ENCODE measurements around the gene HEY2. TPM values are rescaled to one million over a fixed set of nuclear protein-coding genes. Genes with fewer than 3 reads are reported as not detected.

HEY2 gene
- polyA plus RNA-seq, 1 donor (not counting 4 experiments of a cell fraction or from before 2014, with no cell fraction given), result not detected

DNA sequence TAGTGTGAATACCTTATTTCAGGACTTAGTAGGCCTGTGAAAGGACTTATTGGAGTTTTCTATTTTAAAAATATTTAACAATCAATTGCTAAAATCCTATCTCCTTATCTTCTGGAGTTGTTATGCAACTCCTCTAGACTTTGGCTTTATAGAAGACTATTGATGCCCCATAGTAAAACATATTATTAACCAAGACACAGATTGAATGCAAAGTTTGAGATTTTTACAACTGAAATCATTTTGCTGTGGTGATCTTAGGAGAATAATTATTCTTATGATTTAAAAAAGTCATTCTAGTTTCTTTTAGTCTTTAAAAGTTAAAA is 4.5 kb downstream of the HEY2 start:
- Histone ChIP-seq H4K20me1 (ENCODE audit: control insufficient read depth, extremely low read depth, insufficient read depth, low read length) (no peaks in the 10 kb centered on the region), H3K27me3 (ENCODE audit: control insufficient read depth, extremely low read depth, insufficient read depth, low read length) (peaks cover 30% of the 10 kb centered on the region)
- TF ChIP-seq EZH2 (IDR thresholded peaks at IDR 0.05; ENCODE audit: low read length), result no peak
- TF ChIP-seq, protein P1, sequence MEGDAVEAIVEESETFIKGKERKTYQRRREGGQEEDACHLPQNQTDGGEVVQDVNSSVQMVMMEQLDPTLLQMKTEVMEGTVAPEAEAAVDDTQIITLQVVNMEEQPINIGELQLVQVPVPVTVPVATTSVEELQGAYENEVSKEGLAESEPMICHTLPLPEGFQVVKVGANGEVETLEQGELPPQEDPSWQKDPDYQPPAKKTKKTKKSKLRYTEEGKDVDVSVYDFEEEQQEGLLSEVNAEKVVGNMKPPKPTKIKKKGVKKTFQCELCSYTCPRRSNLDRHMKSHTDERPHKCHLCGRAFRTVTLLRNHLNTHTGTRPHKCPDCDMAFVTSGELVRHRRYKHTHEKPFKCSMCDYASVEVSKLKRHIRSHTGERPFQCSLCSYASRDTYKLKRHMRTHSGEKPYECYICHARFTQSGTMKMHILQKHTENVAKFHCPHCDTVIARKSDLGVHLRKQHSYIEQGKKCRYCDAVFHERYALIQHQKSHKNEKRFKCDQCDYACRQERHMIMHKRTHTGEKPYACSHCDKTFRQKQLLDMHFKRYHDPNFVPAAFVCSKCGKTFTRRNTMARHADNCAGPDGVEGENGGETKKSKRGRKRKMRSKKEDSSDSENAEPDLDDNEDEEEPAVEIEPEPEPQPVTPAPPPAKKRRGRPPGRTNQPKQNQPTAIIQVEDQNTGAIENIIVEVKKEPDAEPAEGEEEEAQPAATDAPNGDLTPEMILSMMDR (optimal IDR thresholded peaks at IDR 0.05 in 1 of 3, IDR thresholded peaks at IDR 0.05 in 1 of 3, conservative IDR thresholded peaks at IDR 0.05 in 1 of 3; ENCODE audit: extremely low read depth in 1 of 3, insufficient read depth in 2 of 3, low read length in 3 of 3), result no peak

DNA sequence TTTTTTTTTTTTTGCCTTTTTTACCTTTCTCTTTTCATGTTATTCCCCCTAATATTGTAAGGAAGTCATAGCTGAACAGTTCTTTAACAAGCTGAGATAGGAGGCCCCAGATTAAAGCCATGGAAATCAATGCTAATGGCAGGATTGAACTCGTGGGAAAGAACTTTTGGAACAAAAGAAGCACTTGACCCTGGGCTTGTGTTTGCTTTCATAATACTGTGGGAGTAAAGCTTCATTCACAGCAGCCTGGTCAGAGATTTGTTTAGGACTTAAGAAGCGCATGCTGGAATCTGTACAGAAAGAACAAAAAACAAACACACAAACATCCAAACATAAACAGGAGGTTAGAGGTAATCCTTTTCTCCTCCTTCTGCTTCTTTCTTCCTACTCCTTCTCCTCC is 5.1 kb downstream of the HEY2 start:
- DNase-seq (ENCODE audit: low read depth, low spot score) (no peak), FAIRE-seq (no peak)
- no peaks in the 10 kb centered on the region for H3K36me3 ChIP-seq (ENCODE audit: control insufficient read depth in 2 of 2, extremely low read depth in 1 of 2, insufficient read depth in 2 of 2, low read length in 2 of 2)
- H3K27me3 ChIP-seq (ENCODE audit: control insufficient read depth, extremely low read depth, insufficient read depth, low read length), result peaks cover 26% of the 10 kb centered on the region
- TF ChIP-seq, protein P1 (optimal IDR thresholded peaks at IDR 0.05 in 1 of 3, IDR thresholded peaks at IDR 0.05 in 1 of 3, conservative IDR thresholded peaks at IDR 0.05 in 1 of 3; ENCODE audit: extremely low read depth in 1 of 3, insufficient read depth in 2 of 3, low read length in 3 of 3), result no peak
- TF ChIP-seq EZH2 (IDR thresholded peaks at IDR 0.05; ENCODE audit: low read length), result no peak
- no peaks in the 10 kb centered on the region for H3K9me3 ChIP-seq (ENCODE audit: control insufficient read depth, low read depth, low read length)
- no peak overlapping the region for H3K9ac ChIP-seq (ENCODE audit: control insufficient read depth, extremely low read depth, insufficient read depth, low read length)
- dilution Hi-C loops (cut with MboI; ENCODE audit: extremely low pct_ligation_motif_present, low sequenced_read_pairs), result loop anchor here (25.0 kb wide), 2 partner anchors 242 to 417 kb away; no protein-coding TSS in a partner anchor
- no peak overlapping the region for H3K4me2 ChIP-seq (ENCODE audit: control insufficient read depth, extremely low read depth, insufficient read depth, low read depth, low read length)
- no peaks in the 10 kb centered on the region for H4K20me1 ChIP-seq (ENCODE audit: control insufficient read depth, extremely low read depth, insufficient read depth, low read length)
- no peaks in the 10 kb centered on the region for H3K79me2 ChIP-seq (ENCODE audit: control insufficient read depth, insufficient read depth, low read length)
- no peak overlapping the region for H2AFZ ChIP-seq (ENCODE audit: control insufficient read depth, low read length)
- H3K9me1 ChIP-seq (ENCODE audit: control insufficient read depth, extremely low read depth, insufficient read depth, low read length), result no peaks in the 10 kb centered on the region
- H3K4me1 ChIP-seq (ENCODE audit: control insufficient read depth, extremely low read depth, insufficient read depth, low read length), result peaks cover 6% of the 10 kb centered on the region
- no peak overlapping the region for H3K4me3 ChIP-seq (ENCODE audit: control insufficient read depth in 2 of 3, extremely low read depth in 1 of 3, insufficient read depth in 2 of 3, low read depth in 1 of 3, low read length in 3 of 3)
- H3K27ac ChIP-seq (ENCODE audit: control insufficient read depth, insufficient read depth, low read length), result no peak overlapping the region

More for the DNA sequence above, 4.5 kb downstream of the HEY2 start:
- dilution Hi-C loops (cut with MboI; ENCODE audit: extremely low pct_ligation_motif_present, low sequenced_read_pairs), result loop anchor here (25.0 kb wide), 2 partner anchors 242 to 417 kb away; no protein-coding TSS in a partner anchor
- Histone ChIP-seq H3K9me1 (ENCODE audit: control insufficient read depth, extremely low read depth, insufficient read depth, low read length) (no peaks in the 10 kb centered on the region), H3K9me3 (ENCODE audit: control insufficient read depth, low read depth, low read length) (no peaks in the 10 kb centered on the region), H3K4me1 (ENCODE audit: control insufficient read depth, extremely low read depth, insufficient read depth, low read length) (peaks cover 10% of the 10 kb centered on the region), H3K4me3 (ENCODE audit: control insufficient read depth in 2 of 3, extremely low read depth in 1 of 3, insufficient read depth in 2 of 3, low read depth in 1 of 3, low read length in 3 of 3) (no peak overlapping the region), H3K4me2 (ENCODE audit: control insufficient read depth, extremely low read depth, insufficient read depth, low read depth, low read length) (no peak overlapping the region), H3K36me3 (ENCODE audit: control insufficient read depth in 2 of 2, extremely low read depth in 1 of 2, insufficient read depth in 2 of 2, low read length in 2 of 2) (no peaks in the 10 kb centered on the region), H2AFZ (ENCODE audit: control insufficient read depth, low read length) (no peak overlapping the region), H3K79me2 (ENCODE audit: control insufficient read depth, insufficient read depth, low read length) (no peaks in the 10 kb centered on the region), H3K27ac (ENCODE audit: control insufficient read depth, insufficient read depth, low read length) (no peak overlapping the region), H3K9ac (ENCODE audit: control insufficient read depth, extremely low read depth, insufficient read depth, low read length) (no peak overlapping the region)
- no peak for DNase-seq (ENCODE audit: low read depth, low spot score)
- no peak for FAIRE-seq
